ENCODE results near the gene YPEL2. TPM values are rescaled to one million over a fixed set of nuclear protein-coding genes. Genes with fewer than 3 reads are reported as not detected.

The YPEL2 gene
- total RNA-seq, 1 experiment from 2014 or later = 0.98 TPM

- no peak overlapping the region for H2BK5ac ChIP-seq (ENCODE audit: insufficient read length, low read length)
- no peak overlapping the region for H3T11ph ChIP-seq (ENCODE audit: low read length)
- H2BK120ac ChIP-seq (ENCODE audit: low read depth, low read length, poor library complexity, severe bottlenecking) = no peak overlapping the region
- peak overlapping the region; percentile 61; the same call in 1 of the 2 replicates for H3K14ac ChIP-seq (ENCODE audit: insufficient read depth, low read length)
- H3K27ac ChIP-seq (ENCODE audit: insufficient read length, low read depth, low read length) = no peak overlapping the region
- H2AK5ac ChIP-seq (ENCODE audit: insufficient read length, low read length) = no peak overlapping the region
- H3K79me1 ChIP-seq (ENCODE audit: insufficient read depth, low read depth, low read length, poor library complexity, severe bottlenecking) = no peaks in the 10 kb centered on the region
- H4K20me1 ChIP-seq (ENCODE audit: control insufficient read depth, insufficient read depth, insufficient read length) = no peaks in the 10 kb centered on the region
- no peak overlapping the region for H3K9ac ChIP-seq (ENCODE audit: extremely low read depth, insufficient read length, low read length)
- H2BK12ac ChIP-seq (ENCODE audit: insufficient read length, low read depth, low read length) = no peak overlapping the region
- H3K36me3 Mint-ChIP-seq (ENCODE audit: insufficient read depth in 1 of 3, low read depth in 3 of 3) = no peaks in the 10 kb centered on the region; a peak in 1 of 7 replicates
- no peak overlapping the region for H2BK15ac ChIP-seq (ENCODE audit: low read depth, low read length)
- H3K56ac ChIP-seq (ENCODE audit: insufficient read length, low read depth, low read length) = no peak overlapping the region
- TF ChIP-seq CTCF (conservative IDR thresholded peaks at IDR 0.05) = no peak
- no peak overlapping the region for H4K91ac ChIP-seq (ENCODE audit: insufficient read length, low read depth, low read length)
- H3K4me3 Mint-ChIP-seq = no peak overlapping the region
- H3K27ac Mint-ChIP-seq = no peak overlapping the region; a peak in 1 of 7 replicates
- H3K79me2 ChIP-seq (ENCODE audit: insufficient read depth, low read length) = no peaks in the 10 kb centered on the region
- no peak overlapping the region for H2BK20ac ChIP-seq (ENCODE audit: low read depth, low read length, poor library complexity, severe bottlenecking)
- H3K4me2 ChIP-seq (ENCODE audit: insufficient read depth, insufficient read length, low read length) = no peak overlapping the region
- no peak overlapping the region for H4K8ac ChIP-seq (replicated peaks; ENCODE audit: insufficient read length, low read depth, low read length)
- no peaks in the 10 kb centered on the region for H3K9me3 Mint-ChIP-seq
- H3K18ac ChIP-seq (ENCODE audit: insufficient read length, low read depth, low read length) = no peak overlapping the region
- H3K23ac ChIP-seq (ENCODE audit: insufficient read length, low read depth, low read length) = no peak overlapping the region
- no peak overlapping the region for H4K5ac ChIP-seq (ENCODE audit: insufficient read length, low read depth, low read length)
- no CpG with 5 or more reads among the region's 7 CpGs for WGBS (ENCODE audit: extremely low coverage, insufficient read length, low lambda C conversion rate)
- H3K4ac ChIP-seq (ENCODE audit: low read depth, low read length) = no peak overlapping the region
- H3K27me3 Mint-ChIP-seq (ENCODE audit: low read depth) = no peaks in the 10 kb centered on the region
- H3K4me1 ChIP-seq (ENCODE audit: insufficient read depth, low read length) = peaks cover 12% of the 10 kb centered on the region; the same call in 1 of the 2 replicates
- peaks cover 36 to 41% of the 10 kb centered on the region in 2 experiments for H3K4me1 Mint-ChIP-seq
- no peaks in the 10 kb centered on the region for H3K23me2 ChIP-seq (ENCODE audit: insufficient read length, low read depth, low read length, poor library complexity, severe bottlenecking)
- no peaks in the 10 kb centered on the region for H3K9me3 ChIP-seq (ENCODE audit: control insufficient read depth, low read depth, low read length)
- no peak overlapping the region for H2AFZ ChIP-seq (ENCODE audit: low read length)
- no peak for DNase-seq
- no peaks in the 10 kb centered on the region for H3K27me3 ChIP-seq (ENCODE audit: insufficient read depth, low read length)
Observed at GRCh38 chr17:59361916-59362810, 30.7 kb downstream of the YPEL2 start.
